Motor neuron (in vitro differentiated cells): Measurements from ENCODE around the gene VN1R5. TPM values are rescaled to one million over a fixed set of nuclear protein-coding genes. Genes with fewer than 3 reads are reported as not detected.
"Not testable (repeated sequence)": the region's sequence is repeated elsewhere in the genome, so short reads cannot be mapped to it uniquely, and the experiment has no call there.

ENCODE experiments used
- ATAC-seq, 8 experiments: fragments of 200-7000 bp; cut with Tn5 transposase; replicated peaks in 6 of 8; 2 replicates each; pipeline ENCODE4 v1.8.0; 2021; ENCODE audit warnings: mild to moderate bottlenecking in 8 of 8, moderate library complexity in 8 of 8
- H3K27ac ChIP-seq, 2 donors: fragments of 250-450 bp; sonication (Bioruptor Pico); 2 replicates each; pipeline ENCODE4 v1.9.0; 2021; ENCODE audit warnings: antibody characterized with exemption in 2 of 2, mild to moderate bottlenecking in 2 of 2, moderate library complexity in 1 of 2
- H3K4me1 ChIP-seq, 2 donors: fragments of 250-450 bp; sonication (Bioruptor Pico); replicated peaks in 1 of 2; 2 replicates each; pipeline ENCODE4 v1.6.1; 2021; ENCODE audit warnings: antibody characterized with exemption in 2 of 2, mild to moderate bottlenecking in 2 of 2, moderate library complexity in 1 of 2
- H3K4me3 ChIP-seq, 5 donors: fragments of 250-450 bp; sonication (Bioruptor Pico); 2 replicates each; pipeline ENCODE4 v1.9.0; 2021; ENCODE audit warnings: antibody characterized with exemption in 5 of 5, mild to moderate bottlenecking in 5 of 5, moderate library complexity in 4 of 5
- WGBS, 10 experiments: fragments of 450-650 bp; shearing (Covaris generic); methylation state at CpG; one replicate each; pipeline ENCODE4 v1.0.0; 2022; 5-methylcytosine and 5-hydroxymethylcytosine counted together
- in situ Hi-C, 9 experiments: fragments of 400-800 bp; cut with MboI; loops; one replicate each; pipeline ENCODE4 v1.15.0; 2021; ENCODE audit warnings: low sequenced_read_pairs in 9 of 9, low pct_unique_long_range_greater_than_20kb in 2 of 9; ENCODE audit not compliant: unreplicated experiment in 9 of 9
- total RNA-seq, 8 experiments: library from RNA; unstranded; fragments of 300-600 nt; gene quantifications; 2 replicates each; pipeline versions ENCODE4 v1.2.3 to v1.2.4, GENCODE V29; 2022

VN1R5 gene
- total RNA-seq, 8 experiments from 2014 or later = 0.16 to 0.52 (median 0.27) TPM; not detected in 2

GRCh38 chr1:247286134-247286670, 30.3 kb downstream of the VN1R5 start:
- no peaks in the 10 kb centered on the region for H3K4me1 ChIP-seq
- no peak for ATAC-seq
- no peak overlapping the region for H3K4me3 ChIP-seq
- WGBS, 10 experiments = 50 to 100% (median 93%) methylated on average over 2 to 16 of the region's 23 CpGs; no CpG with 5 or more reads in 3 of the 10 experiments
- no peak overlapping the region for H3K27ac ChIP-seq
- in situ Hi-C loops = no loop called here

GRCh38 chr1:247287460-247287859, 31.6 kb downstream of the VN1R5 start:
- H3K4me3 ChIP-seq = no peak overlapping the region
- 83 to 100% (median 96%) methylated on average over 5 to 13 of the region's 14 CpGs; no CpG with 5 or more reads in 2 of the 10 experiments for WGBS, 10 experiments
- H3K27ac ChIP-seq = no peak overlapping the region
- ATAC-seq = no peak
- in situ Hi-C loops = no loop called here
- no peaks in the 10 kb centered on the region for H3K4me1 ChIP-seq

GRCh38 chr1:247288341-247288740, 32.5 kb downstream of the VN1R5 start:
- H3K4me3 ChIP-seq = no peak overlapping the region
- 13 to 100% (median 91%) methylated on average over 1 to 6 of the region's 6 CpGs; no CpG with 5 or more reads in 4 of the 10 experiments for WGBS, 10 experiments
- H3K4me1 ChIP-seq = no peaks in the 10 kb centered on the region
- no peak overlapping the region for H3K27ac ChIP-seq
- in situ Hi-C loops = no loop called here
- ATAC-seq = no peak

- ATAC-seq, H3K27ac ChIP-seq, H3K4me3 ChIP-seq, H3K4me1 ChIP-seq, in situ Hi-C loops: not testable (repeated sequence)
- 39 to 100% (median 91%) methylated on average over 1 to 18 of the region's 19 CpGs for WGBS, 10 experiments
Measured at GRCh38 chr1:247289274-247289892, 33.5 kb downstream of the VN1R5 start.

- Histone ChIP-seq H3K27ac (no peak overlapping the region), H3K4me3 (no peak overlapping the region), H3K4me1 (peaks cover 0 to 4% of the 10 kb centered on the region in 2 donors)
- in situ Hi-C loops = no loop called here
- no peak for ATAC-seq
- WGBS, 10 experiments = 63 to 100% (median 99%) methylated on average over 2 to 13 of the region's 20 CpGs; no CpG with 5 or more reads in 2 of the 10 experiments
Measured at GRCh38 chr1:247290576-247290975, 34.7 kb downstream of the VN1R5 start.

- in situ Hi-C loops = no loop called here
- H3K27ac ChIP-seq = no peak overlapping the region
- WGBS, 10 experiments = 75 to 100% (median 94%) methylated on average over 2 to 9 of the region's 9 CpGs; no CpG with 5 or more reads in 4 of the 10 experiments
- no peak overlapping the region for H3K4me3 ChIP-seq
- ATAC-seq = no peak
- peaks cover 0 to 6% of the 10 kb centered on the region in 2 donors for H3K4me1 ChIP-seq
Measured at GRCh38 chr1:247291161-247291560, 35.3 kb downstream of the VN1R5 start.

GRCh38 chr1:247291833-247292561, 36.1 kb downstream of the VN1R5 start:
- Histone ChIP-seq H3K4me1 (peaks cover 0 to 6% of the 10 kb centered on the region in 2 donors), H3K27ac (no peak overlapping the region), H3K4me3 (no peak overlapping the region)
- in situ Hi-C loops = no loop called here
- 32 to 82% (median 71%) methylated on average over 3 to 17 of the region's 17 CpGs; no CpG with 5 or more reads in 2 of the 10 experiments for WGBS, 10 experiments
- ATAC-seq = peak in 3 of 8 experiments; percentile 24 to 63 (median 31)

- peaks cover 0 to 6% of the 10 kb centered on the region in 2 donors for H3K4me1 ChIP-seq
- no peak overlapping the region for H3K4me3 ChIP-seq
- in situ Hi-C loops = no loop called here
- no peak for ATAC-seq
- H3K27ac ChIP-seq = no peak overlapping the region
- WGBS, 10 experiments = 59 to 100% (median 83%) methylated on average over 1 to 7 of the region's 7 CpGs; no CpG with 5 or more reads in 1 of the 10 experiments
Measured at GRCh38 chr1:247293047-247293446, 37.2 kb downstream of the VN1R5 start.

GRCh38 chr1:247294282-247294681, 38.4 kb downstream of the VN1R5 start:
- Histone ChIP-seq H3K27ac (no peak overlapping the region), H3K4me3 (no peak overlapping the region), H3K4me1 (peaks cover 0 to 6% of the 10 kb centered on the region in 2 donors)
- WGBS, 10 experiments = 31 to 100% (median 81%) methylated on average over 1 to 5 of the region's 5 CpGs; no CpG with 5 or more reads in 2 of the 10 experiments
- in situ Hi-C loops = no loop called here
- ATAC-seq = peak in 4 of 8 experiments; percentile 22 to 87 (median 54)

- 6 to 70% (median 46%) methylated on average over 2 to 6 of the region's 6 CpGs for WGBS, 10 experiments
- Histone ChIP-seq H3K27ac (no peak overlapping the region), H3K4me3 (no peak overlapping the region), H3K4me1 (peaks cover 0 to 6% of the 10 kb centered on the region in 2 donors)
- in situ Hi-C loops = no loop called here
- ATAC-seq = no peak
Measured at GRCh38 chr1:247295274-247295684, 39.4 kb downstream of the VN1R5 start.

- H3K27ac ChIP-seq = no peak overlapping the region
- no peak overlapping the region for H3K4me3 ChIP-seq
- WGBS, 10 experiments = 0 to 100% (median 67%) methylated on average over 1 to 4 of the region's 5 CpGs; no CpG with 5 or more reads in 2 of the 10 experiments
- peak in 1 of 8 experiments; percentile 15 for ATAC-seq
- in situ Hi-C loops = no loop called here
- H3K4me1 ChIP-seq = peaks cover 0 to 6% of the 10 kb centered on the region in 2 donors
Measured at GRCh38 chr1:247295746-247296145, 39.9 kb downstream of the VN1R5 start.

- WGBS, 10 experiments = 40 to 100% (median 91%) methylated on average over 2 to 8 of the region's 8 CpGs; no CpG with 5 or more reads in 1 of the 10 experiments
- Histone ChIP-seq H3K4me1 (peaks cover 0 to 6% of the 10 kb centered on the region in 2 donors), H3K27ac (no peak overlapping the region), H3K4me3 (no peak overlapping the region)
- in situ Hi-C loops = no loop called here
- no peak for ATAC-seq
Measured at GRCh38 chr1:247296599-247297180, 40.8 kb downstream of the VN1R5 start.
